CD4-positive, CD25-positive, alpha-beta regulatory T cell (primary cell): ENCODE measurements around the gene CACNB4. TPM values are rescaled to one million over a fixed set of nuclear protein-coding genes. Genes with fewer than 3 reads are reported as not detected.

Experiments used
- ATAC-seq, 2 donors: fragments of 150-1000 bp; cut with Tn5 transposase; one replicate each; pipeline ENCODE4 v1.10.0; 2021; ENCODE audit warnings: low read depth in 2 of 2, moderate number of reproducible peaks in 2 of 2, moderate library complexity in 1 of 2
- DNase-seq, 3 donors: peaks; one replicate each; pipeline versions ENCODE4 v3.0.0 to v3.0.0-alpha.2; 2012 to 2022; ENCODE audit warnings: mixed read lengths in 1 of 3
- H3K27ac ChIP-seq: one replicate; pipeline ENCODE4 v1.7.0; 2013; ENCODE audit warnings: mild to moderate bottlenecking, low read length; ENCODE audit not compliant: insufficient read depth, poor library complexity, severe bottlenecking
- H3K27me3 ChIP-seq: one replicate; pipeline ENCODE4 v1.7.0; 2013; ENCODE audit warnings: low read length; ENCODE audit not compliant: control insufficient read depth, insufficient read depth
- H3K36me3 ChIP-seq: one replicate; pipeline ENCODE4 v1.7.0; 2013; ENCODE audit warnings: mild to moderate bottlenecking, low read length, moderate library complexity; ENCODE audit not compliant: control insufficient read depth, insufficient read depth
- H3K4me1 ChIP-seq: 2 replicates; pipeline ENCODE4 v1.7.0; 2013; ENCODE audit warnings: mild to moderate bottlenecking, low read length; ENCODE audit not compliant: insufficient read depth, control insufficient read depth, poor library complexity, severe bottlenecking
- H3K4me3 ChIP-seq: one replicate; pipeline ENCODE4 v1.7.0; 2013; ENCODE audit warnings: low read depth, mild to moderate bottlenecking, low read length, moderate library complexity
- H3K9me3 ChIP-seq, 2 experiments: 1 replicate in 1 of 2; 2 replicates in 1 of 2; pipeline ENCODE4 v1.7.0; 2013; ENCODE audit warnings: low read length in 2 of 2, mild to moderate bottlenecking in 1 of 2, moderate library complexity in 1 of 2; ENCODE audit not compliant: control insufficient read depth in 2 of 2
- H3K27ac Mint-ChIP-seq, 3 donors: one replicate each; pipeline ENCODE4 v1.8.0; 2020 to 2022; ENCODE audit warnings: mild to moderate bottlenecking in 3 of 3, mixed read lengths in 3 of 3, moderate library complexity in 2 of 3
- H3K27me3 Mint-ChIP-seq: one replicate; pipeline ENCODE4 v1.8.0; 2022; ENCODE audit warnings: mild to moderate bottlenecking, mixed read lengths
- H3K36me3 Mint-ChIP-seq: one replicate; pipeline ENCODE4 v1.8.0; 2020; ENCODE audit warnings: mixed read lengths
- H3K4me1 Mint-ChIP-seq, 4 donors: one replicate each; pipeline ENCODE4 v1.8.0; 2020 to 2022; ENCODE audit warnings: mixed read lengths in 4 of 4, mild to moderate bottlenecking in 1 of 4
- H3K4me3 Mint-ChIP-seq, 4 donors: one replicate each; pipeline ENCODE4 v1.8.0; 2020 to 2022; ENCODE audit warnings: mild to moderate bottlenecking in 4 of 4, mixed read lengths in 4 of 4, moderate library complexity in 3 of 4
- H3K9me3 Mint-ChIP-seq, 7 donors: one replicate each; pipeline ENCODE4 v1.8.0; 2020 to 2022; ENCODE audit warnings: mixed read lengths in 7 of 7, mild to moderate bottlenecking in 3 of 7, moderate library complexity in 2 of 7
- polyA plus RNA-seq, 4 donors: library from polyadenylated mRNA; unstranded; fragments of 300-500 nt; fragmentation: Illumina TruSeq; gene quantifications; one replicate each; pipeline ENCODE4 v1.2.3, GENCODE V29; 2021
- total RNA-seq: library from RNA; stranded (reverse); gene quantifications from one replicate; pipeline ENCODE4 v1.2.3, GENCODE V29; 2022

The CACNB4 gene
- total and polyA plus RNA-seq, 5 donors from 2014 or later, result 0.30 TPM; not detected in 4

GRCh38 chr2:152061383-152061782 lies 37.5 kb downstream of the CACNB4 start:
- no peaks in the 10 kb centered on the region for H3K36me3 ChIP-seq
- no peak overlapping the region for H3K27ac ChIP-seq
- H3K4me1 ChIP-seq, result no peaks in the 10 kb centered on the region
- peaks cover 0 to 8% (median 0%) of the 10 kb centered on the region in 7 donors for H3K9me3 Mint-ChIP-seq
- peaks cover 3% of the 10 kb centered on the region for H3K27me3 ChIP-seq
- DNase-seq (no peak), ATAC-seq (no peak)
- H3K4me3 Mint-ChIP-seq, result no peak overlapping the region
- no peaks in the 10 kb centered on the region for H3K9me3 ChIP-seq
- no peaks in the 10 kb centered on the region for H3K4me1 Mint-ChIP-seq
- no peak overlapping the region for H3K4me3 ChIP-seq
- no peaks in the 10 kb centered on the region for H3K36me3 Mint-ChIP-seq
- H3K27ac Mint-ChIP-seq, result no peak overlapping the region
- H3K27me3 Mint-ChIP-seq, result no peaks in the 10 kb centered on the region

GRCh38 chr2:152058655-152059054 lies 40.2 kb downstream of the CACNB4 start:
- Mint-ChIP-seq H3K27ac (no peak overlapping the region), H3K9me3 (peaks cover 0 to 7% (median 0%) of the 10 kb centered on the region in 7 donors), H3K4me1 (no peaks in the 10 kb centered on the region), H3K27me3 (peaks cover 8% of the 10 kb centered on the region), H3K36me3 (no peaks in the 10 kb centered on the region), H3K4me3 (no peak overlapping the region)
- Histone ChIP-seq H3K9me3 (no peaks in the 10 kb centered on the region), H3K27me3 (peaks cover 3% of the 10 kb centered on the region), H3K27ac (no peak overlapping the region), H3K4me3 (no peak overlapping the region), H3K4me1 (no peaks in the 10 kb centered on the region), H3K36me3 (no peaks in the 10 kb centered on the region)
- ATAC-seq (no peak), DNase-seq (no peak)

DNA sequence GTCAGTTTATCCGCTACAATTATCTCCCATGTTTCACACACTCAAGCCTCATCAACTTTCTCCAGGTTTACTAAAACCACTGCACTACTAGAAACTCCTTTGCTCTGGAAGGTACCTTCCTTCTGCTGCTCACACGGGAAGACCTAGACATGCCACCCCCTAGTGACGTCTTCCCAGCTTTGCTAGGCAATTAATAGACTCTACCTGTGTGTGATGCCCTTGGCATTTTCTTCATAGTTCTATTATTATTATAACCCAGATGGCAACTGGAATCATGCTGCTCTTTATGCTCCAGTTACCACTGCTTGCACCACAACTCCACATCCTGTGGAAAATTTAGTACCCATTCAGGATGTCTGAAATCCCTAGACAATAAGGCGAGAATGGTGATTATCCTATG lies 42.4 kb downstream of the CACNB4 start:
- Mint-ChIP-seq H3K36me3 (no peaks in the 10 kb centered on the region), H3K9me3 (peaks cover 0 to 7% (median 0%) of the 10 kb centered on the region in 7 donors), H3K27ac (no peak overlapping the region), H3K4me1 (no peaks in the 10 kb centered on the region), H3K4me3 (no peak overlapping the region), H3K27me3 (peaks cover 8% of the 10 kb centered on the region)
- no peak for ATAC-seq
- H3K27ac ChIP-seq, result no peak overlapping the region
- no peaks in the 10 kb centered on the region for H3K27me3 ChIP-seq
- DNase-seq, result no peak
- H3K36me3 ChIP-seq, result no peaks in the 10 kb centered on the region
- H3K4me1 ChIP-seq, result no peaks in the 10 kb centered on the region
- H3K4me3 ChIP-seq, result no peak overlapping the region
- H3K9me3 ChIP-seq, result no peaks in the 10 kb centered on the region

DNA sequence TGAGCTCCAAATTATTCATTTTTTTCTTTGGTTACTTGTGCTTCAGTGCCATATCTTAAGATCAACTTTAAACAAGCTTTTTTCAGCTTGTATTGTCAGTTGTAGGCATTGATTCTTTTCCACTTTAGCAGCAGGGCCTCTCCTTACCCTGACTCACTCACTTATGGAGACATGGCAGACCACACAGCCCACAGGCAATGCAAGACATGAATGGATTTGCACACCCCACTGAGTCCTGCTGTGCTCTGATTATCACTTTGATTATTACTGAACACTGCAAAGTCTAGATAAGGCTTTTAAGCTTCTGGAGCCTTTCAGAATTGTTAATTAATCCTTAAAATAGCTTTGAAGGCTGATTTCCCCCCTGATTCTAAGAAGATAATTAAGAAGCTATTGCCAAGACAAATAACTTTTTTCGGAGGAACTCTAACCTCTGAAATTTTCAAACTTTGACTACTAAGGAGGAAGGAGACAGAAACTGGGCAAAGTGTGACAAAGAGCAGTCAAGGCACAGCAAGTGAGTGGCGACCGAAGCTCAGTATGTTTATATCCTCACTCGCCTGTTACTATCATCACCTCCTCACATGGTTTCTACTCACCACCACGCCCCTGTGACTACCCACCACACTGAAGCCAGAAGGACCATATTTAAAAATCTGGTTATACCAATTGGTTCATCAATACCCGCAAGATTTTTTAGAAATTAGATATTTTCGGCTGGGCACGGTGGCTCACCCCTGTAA lies 43.3 kb downstream of the CACNB4 start:
- Mint-ChIP-seq H3K4me3 (no peak overlapping the region), H3K27me3 (peaks cover 8% of the 10 kb centered on the region), H3K36me3 (no peaks in the 10 kb centered on the region), H3K27ac (no peak overlapping the region), H3K4me1 (no peaks in the 10 kb centered on the region), H3K9me3 (peaks cover 0 to 7% (median 0%) of the 10 kb centered on the region in 7 donors)
- Histone ChIP-seq H3K36me3 (no peaks in the 10 kb centered on the region), H3K9me3 (no peaks in the 10 kb centered on the region), H3K4me1 (no peaks in the 10 kb centered on the region), H3K4me3 (no peak overlapping the region), H3K27ac (no peak overlapping the region), H3K27me3 (no peaks in the 10 kb centered on the region)
- DNase-seq, result no peak
- ATAC-seq, result no peak

- Mint-ChIP-seq H3K27me3 (peaks cover 9% of the 10 kb centered on the region), H3K27ac (no peak overlapping the region), H3K36me3 (no peaks in the 10 kb centered on the region), H3K4me3 (no peak overlapping the region), H3K4me1 (no peaks in the 10 kb centered on the region), H3K9me3 (peaks cover 0 to 6% (median 0%) of the 10 kb centered on the region in 7 donors)
- H3K27ac ChIP-seq, result no peak overlapping the region
- DNase-seq (no peak), ATAC-seq (no peak)
- H3K4me3 ChIP-seq, result no peak overlapping the region
- H3K9me3 ChIP-seq, result no peaks in the 10 kb centered on the region
- no peaks in the 10 kb centered on the region for H3K36me3 ChIP-seq
- H3K27me3 ChIP-seq, result no peaks in the 10 kb centered on the region
- no peaks in the 10 kb centered on the region for H3K4me1 ChIP-seq
These were observed 44.3 kb downstream of the CACNB4 start for GRCh38 chr2:152054593-152054992.

DNA sequence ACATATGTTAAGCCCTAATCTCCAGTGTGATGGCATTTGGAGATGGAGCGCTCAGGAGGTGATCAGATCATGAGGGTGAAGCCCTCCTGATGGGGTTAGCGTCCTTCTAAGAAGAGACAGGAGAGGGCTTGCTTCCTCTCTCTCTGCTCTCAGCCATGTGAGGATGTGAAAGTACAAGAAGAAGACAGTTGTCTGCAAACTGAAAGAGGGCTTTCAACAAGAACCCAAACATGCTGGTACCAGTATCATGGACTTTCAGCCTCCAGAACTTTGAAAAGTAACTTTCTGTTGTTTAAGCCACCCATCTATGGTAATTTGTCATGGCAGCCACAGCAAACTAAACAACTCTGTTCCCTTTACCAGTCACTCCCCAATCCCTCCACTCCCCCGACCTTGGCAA lies 47.4 kb downstream of the CACNB4 start:
- no peak for ATAC-seq
- no peaks in the 10 kb centered on the region for H3K4me1 Mint-ChIP-seq
- H3K4me3 Mint-ChIP-seq, result no peak overlapping the region
- H3K27ac Mint-ChIP-seq, result no peak overlapping the region
- H3K4me3 ChIP-seq, result no peak overlapping the region
- H3K27me3 ChIP-seq, result no peaks in the 10 kb centered on the region
- peaks cover 12% of the 10 kb centered on the region for H3K27me3 Mint-ChIP-seq
- H3K9me3 Mint-ChIP-seq, result no peaks in the 10 kb centered on the region
- no peaks in the 10 kb centered on the region for H3K36me3 Mint-ChIP-seq
- no peaks in the 10 kb centered on the region for H3K9me3 ChIP-seq
- no peak overlapping the region for H3K27ac ChIP-seq
- DNase-seq, result no peak
- H3K4me1 ChIP-seq, result no peaks in the 10 kb centered on the region
- no peaks in the 10 kb centered on the region for H3K36me3 ChIP-seq

DNA sequence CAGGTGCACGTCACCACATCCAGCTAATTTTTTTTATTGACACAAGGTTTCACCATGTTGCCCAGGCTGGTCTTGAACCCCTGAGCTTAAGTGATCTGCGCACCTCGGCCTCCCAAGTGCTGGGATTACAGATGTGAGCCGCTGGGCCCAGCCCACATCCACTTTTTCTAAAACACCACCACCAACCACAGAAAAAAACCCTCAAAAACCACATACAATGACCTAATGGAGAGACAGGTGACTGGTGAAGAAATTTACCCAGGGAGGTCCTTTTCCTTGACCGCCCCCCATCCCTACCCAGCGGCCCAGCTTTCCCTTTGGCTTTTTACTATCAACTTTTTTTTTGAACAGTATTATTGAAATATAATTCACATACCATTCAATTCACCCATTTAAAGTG lies 47.9 kb downstream of the CACNB4 start:
- Mint-ChIP-seq H3K4me1 (no peaks in the 10 kb centered on the region), H3K27ac (no peak overlapping the region), H3K9me3 (no peaks in the 10 kb centered on the region), H3K27me3 (peaks cover 12% of the 10 kb centered on the region), H3K4me3 (no peak overlapping the region), H3K36me3 (no peaks in the 10 kb centered on the region)
- Histone ChIP-seq H3K9me3 (no peaks in the 10 kb centered on the region), H3K27me3 (no peaks in the 10 kb centered on the region), H3K36me3 (no peaks in the 10 kb centered on the region), H3K4me1 (no peaks in the 10 kb centered on the region), H3K27ac (no peak overlapping the region), H3K4me3 (no peak overlapping the region)
- ATAC-seq (no peak), DNase-seq (no peak)

DNA sequence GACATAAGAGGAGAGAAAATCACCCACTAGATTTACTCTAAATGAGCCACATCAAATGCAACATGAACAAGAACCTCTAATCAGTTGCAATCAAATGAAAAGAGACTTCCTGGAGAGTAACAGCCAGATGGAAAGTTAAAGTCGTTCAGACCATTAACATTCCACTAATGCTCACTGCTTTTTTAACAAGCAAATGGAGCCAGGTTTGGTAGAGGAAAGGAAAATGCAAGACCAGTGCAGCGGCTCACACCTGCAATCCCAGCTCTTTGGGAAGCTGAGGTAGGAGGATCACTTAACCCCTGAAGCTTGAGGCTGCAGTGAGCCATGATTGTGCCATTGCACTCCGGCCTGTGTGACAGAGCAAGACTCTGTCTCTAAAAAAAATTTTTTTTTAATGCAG lies 48.5 kb downstream of the CACNB4 start:
- H3K27ac Mint-ChIP-seq, result no peak overlapping the region
- H3K9me3 Mint-ChIP-seq, result no peaks in the 10 kb centered on the region
- DNase-seq (no peak), ATAC-seq (no peak)
- H3K4me3 ChIP-seq, result no peak overlapping the region
- no peak overlapping the region for H3K4me3 Mint-ChIP-seq
- no peaks in the 10 kb centered on the region for H3K36me3 Mint-ChIP-seq
- no peaks in the 10 kb centered on the region for H3K27me3 ChIP-seq
- H3K27me3 Mint-ChIP-seq, result peaks cover 12% of the 10 kb centered on the region
- H3K36me3 ChIP-seq, result no peaks in the 10 kb centered on the region
- H3K27ac ChIP-seq, result no peak overlapping the region
- no peaks in the 10 kb centered on the region for H3K9me3 ChIP-seq
- H3K4me1 ChIP-seq, result no peaks in the 10 kb centered on the region
- no peaks in the 10 kb centered on the region for H3K4me1 Mint-ChIP-seq
